Measurements from ENCODE around the gene ARHGAP10.
A peak's percentile ranks its signal among the peaks of the same experiment; 100 is the strongest.

ARHGAP10 gene

DNA sequence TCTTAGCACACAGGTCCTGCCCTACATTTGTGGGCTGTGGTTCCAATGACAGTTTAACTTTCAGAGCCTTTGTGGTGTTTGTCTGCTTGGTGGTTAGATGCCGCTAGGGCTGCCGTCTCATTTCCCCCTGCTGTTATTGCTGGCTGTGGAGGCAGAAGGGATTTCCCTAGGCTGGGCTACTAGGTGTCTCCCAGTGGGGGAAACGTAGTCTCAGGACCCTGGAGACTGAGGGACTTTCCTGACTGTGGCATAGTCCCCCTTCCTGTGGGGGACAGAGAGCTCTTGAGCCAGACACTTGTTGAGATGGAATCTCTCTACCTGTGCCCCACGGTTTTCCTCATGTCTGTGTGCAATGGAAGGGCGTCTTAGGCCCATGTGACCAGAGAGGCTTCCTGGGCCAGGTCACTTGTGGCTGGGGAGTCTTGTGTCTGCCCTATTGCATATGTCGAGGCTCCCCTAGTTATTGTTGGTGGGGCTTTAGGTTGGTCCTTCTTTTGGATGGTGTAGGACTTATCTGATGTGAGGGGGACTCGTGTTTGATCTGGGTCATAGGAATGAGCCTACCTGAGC, 68.2 kb downstream of the ARHGAP10 start:
- DNase-seq = peak; percentile 59

DNA sequence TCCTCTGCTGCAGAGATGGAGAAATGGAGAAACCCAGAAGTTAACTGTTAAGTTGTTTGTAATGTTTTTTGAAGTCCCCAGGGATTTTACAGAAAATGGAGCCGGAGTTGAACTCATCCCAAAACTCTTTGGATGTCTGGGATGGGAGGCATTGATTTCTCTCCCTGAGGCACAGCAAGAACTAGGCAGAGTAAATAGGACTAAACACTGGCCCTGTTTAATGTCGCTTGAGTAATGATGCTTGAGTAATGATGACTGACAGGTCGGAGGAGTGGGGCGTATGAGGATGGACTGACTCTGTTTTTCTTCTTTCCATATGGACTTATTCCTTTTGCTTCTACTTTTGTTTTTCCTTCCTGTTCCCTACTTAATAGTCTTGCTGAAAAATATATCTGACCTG, 69.9 kb downstream of the ARHGAP10 start:
- no peak for DNase-seq

DNA sequence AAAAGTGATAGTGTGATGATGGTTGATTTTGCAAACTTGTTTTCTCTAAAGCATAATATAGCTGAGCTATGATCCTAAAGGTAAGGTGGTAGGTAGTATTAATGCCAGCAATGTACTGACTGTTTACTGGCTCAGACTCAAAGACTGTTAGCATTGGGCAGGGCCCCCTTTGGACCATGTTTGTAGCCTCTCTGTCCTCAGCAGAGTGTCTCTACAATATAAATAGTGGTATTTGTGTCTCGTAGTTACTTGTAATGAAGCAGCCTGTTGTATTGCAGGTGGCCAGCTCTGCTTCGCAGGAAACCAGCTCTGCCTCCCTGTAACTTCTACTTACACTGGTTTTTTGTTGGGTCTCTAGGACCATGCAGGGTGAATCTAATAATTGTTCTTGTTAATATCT, 70.5 kb downstream of the ARHGAP10 start:
- no peak for DNase-seq

DNA sequence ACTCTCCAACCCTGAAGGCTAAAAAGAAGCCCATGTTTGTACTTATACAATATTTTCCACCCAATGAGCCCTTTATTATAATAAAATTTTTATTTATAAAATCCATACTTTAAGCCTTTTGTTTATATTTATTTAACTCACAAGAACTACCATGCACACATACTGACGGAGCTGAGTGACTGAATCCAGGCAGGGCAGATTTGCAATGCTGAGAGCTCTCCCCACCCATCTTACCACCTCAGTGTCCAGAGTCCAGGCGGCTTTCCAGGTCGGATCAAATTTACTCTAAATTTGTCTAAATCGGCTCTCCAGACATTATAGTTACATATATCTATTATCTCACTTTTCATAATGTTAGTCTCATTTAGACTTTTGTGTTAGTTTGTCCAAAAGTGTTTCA, 74.1 kb downstream of the ARHGAP10 start:
- no peak for DNase-seq

DNA sequence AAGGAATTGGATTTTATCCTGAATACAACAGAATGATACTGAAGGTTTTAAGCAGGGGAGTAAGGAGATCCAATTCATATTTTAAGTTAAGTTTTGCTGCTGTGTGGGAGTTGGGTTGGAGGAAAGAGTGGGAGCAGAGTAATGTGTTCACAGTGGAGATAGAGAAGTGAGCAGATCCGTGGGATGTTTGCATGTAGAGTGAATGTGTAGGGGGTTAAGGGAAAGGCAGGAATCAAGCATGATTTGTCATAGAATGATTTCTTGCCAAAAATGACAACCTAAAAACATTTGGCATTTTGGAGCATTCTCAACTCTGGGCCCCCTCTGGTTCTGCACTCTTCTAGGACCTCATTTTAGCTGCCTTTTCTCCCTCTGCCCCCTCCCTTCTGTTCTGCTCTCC, 76.6 kb downstream of the ARHGAP10 start:
- DNase-seq = no peak

DNA sequence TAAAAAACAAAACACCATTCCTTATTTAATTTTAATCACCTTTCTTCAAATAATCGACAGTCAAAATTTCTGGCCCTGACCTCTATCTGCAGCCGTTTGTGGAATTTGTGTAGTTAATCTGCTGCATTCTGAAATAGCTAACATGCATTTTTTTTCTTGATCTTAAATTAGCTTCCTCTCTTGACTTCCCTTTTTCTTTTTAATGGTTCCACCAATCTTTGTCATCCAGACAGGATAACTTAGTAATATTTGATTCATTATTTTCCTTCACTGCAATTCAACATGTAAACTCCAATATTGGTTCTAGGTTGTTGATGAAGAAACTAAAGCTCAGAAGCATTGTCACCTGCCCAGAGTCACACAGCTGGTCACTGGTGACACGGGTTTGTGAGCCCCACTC, 77.3 kb downstream of the ARHGAP10 start:
- DNase-seq = no peak

DNA sequence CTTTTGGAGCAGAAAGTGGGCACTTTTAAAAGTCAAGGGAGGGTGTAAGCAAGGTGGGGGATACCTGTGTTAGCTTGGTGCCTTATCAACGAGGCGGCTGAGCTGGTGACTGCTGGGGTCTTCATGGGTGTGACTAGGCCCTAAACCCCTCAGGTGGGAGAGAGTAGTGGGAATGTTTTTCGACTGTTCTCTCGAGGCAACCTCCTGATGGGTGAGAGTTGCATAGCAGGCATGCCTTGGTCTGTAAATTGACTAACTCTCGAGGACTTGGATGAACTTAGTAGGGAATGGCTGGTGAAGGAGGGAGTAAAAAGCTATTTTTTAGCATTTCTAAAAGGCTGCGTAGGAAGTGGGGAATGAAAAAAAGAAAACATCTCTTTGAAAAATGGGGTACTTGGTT, 80.0 kb downstream of the ARHGAP10 start:
- DNase-seq = no peak

DNA sequence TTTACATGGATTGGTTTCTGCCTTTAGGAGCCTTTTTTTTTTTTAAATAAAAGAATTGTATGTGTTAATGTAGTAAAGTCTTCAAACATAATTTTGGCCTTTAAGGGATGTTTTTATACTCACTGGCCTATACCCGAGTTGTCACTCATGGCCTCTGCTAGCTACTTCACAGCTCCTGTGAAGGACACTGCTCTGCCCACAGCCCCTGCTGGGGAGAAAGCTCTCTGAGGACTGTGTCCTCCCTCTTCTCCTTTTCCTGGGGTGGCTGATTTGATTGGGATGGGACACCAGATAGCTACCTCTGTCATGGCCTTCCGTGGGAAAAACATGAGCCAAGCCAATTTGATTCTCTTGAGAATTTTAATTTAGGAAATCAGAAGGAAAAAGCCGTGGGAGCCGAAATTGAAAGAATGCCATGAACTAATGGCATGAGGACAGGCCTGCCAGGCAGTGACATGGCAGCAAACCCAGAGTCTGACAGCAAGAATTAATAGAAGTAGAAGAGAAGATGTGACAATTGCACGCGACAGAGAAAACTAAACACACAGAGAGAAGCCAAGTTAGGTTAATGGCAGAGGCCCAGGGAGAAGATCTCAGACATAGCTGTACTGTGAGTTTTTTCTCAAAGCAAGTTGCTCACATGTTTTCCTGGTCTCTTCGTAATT, 81.4 kb downstream of the ARHGAP10 start:
- no peak for DNase-seq

DNA sequence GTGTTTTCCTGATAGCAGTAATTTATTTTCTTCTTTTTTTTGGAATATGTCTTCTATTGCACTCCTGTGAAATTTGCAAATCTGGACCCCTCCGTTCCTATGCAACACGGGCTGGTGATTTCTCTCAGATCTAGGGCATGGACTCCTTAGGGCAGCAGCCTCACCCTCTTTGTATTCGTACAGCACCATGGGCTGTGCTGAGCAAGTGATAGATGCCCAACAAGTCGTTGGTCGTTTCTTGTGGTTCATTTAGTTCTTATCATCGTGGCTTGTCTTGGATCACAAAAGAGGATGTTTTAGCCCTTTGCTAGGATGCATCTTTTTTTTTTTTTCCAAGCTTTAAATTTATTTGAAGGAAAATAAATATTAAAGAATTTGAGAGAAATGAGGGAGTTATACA, 82.1 kb downstream of the ARHGAP10 start:
- no peak for DNase-seq

DNA sequence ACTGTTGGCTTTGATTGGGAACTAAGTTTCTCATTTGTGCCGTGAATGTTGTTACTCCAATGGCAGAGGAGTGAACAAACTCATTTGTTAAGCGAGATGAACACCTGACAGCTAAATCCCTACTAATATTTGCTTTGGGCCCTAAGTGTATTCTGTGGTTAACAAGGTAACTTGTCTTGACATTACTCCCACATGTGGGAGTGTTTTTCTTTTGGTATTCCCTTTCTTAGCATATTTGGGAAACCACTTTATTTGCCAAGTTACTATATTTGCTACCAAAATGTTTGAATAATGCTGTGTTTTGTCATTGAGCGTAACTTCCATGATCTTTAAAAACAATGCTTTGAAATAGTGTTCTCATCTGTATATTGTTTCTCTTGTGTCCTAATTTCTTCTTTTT, 82.5 kb downstream of the ARHGAP10 start:
- no peak for DNase-seq

DNA sequence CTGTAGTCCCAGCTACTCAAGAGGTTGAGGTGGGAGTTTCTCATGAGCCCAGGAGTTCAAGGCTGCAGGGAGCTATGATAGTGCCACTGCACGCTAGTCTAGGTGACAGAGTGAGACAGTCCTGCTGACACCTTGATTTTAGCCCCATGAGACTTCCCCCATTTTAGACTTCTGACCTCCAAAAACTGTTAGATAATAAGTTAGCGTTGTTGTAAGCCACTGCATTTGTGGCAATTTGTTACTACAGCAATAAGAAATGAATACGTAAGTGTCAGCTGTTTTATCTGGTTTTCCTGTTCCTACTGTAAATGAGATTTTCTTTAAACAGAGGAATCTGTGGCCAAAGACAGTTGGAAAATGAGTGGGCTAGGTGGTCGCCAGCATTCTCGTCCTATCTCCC, 83.9 kb downstream of the ARHGAP10 start:
- no peak for DNase-seq

DNA sequence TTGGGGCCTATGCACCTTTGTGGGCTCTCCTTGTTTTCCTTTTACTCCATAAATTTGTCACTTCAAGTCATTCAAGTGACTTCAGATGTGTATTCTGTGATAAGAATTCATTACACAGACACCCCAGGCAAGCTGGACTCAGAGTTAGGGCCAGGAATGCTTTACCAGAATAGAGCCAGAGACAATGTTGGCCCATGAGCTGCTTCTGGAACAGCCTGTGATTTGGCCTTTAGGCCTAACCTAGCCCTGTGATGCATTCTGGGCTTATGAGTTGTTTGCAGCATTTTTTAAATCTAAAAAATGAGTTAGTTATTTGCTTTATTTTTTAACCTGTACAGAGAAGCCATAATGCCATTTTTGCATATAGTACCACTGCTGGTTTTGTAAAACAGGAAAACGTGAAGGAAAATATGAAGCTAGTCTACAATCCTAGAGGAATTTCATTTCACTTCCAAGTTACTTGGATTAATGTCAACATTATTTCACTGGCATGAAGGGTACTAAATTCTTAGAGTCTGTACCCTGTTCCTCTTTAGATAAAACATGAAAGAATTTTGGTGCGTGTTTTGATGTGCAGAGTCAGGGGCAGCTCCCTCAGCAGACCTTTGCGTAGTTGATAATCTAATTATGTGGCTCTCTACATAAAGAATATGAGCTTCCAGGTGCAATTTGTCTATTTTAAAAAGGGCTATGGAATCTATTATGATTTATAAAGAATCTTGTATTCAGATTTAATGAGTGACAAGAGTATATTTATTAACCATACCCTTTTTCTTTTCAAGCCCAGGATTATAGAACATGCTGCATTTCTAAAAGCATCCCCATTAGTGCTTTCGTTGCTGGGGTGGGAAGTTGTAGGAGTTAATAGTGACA, 84.7 kb downstream of the ARHGAP10 start:
- DNase-seq = no peak

DNA sequence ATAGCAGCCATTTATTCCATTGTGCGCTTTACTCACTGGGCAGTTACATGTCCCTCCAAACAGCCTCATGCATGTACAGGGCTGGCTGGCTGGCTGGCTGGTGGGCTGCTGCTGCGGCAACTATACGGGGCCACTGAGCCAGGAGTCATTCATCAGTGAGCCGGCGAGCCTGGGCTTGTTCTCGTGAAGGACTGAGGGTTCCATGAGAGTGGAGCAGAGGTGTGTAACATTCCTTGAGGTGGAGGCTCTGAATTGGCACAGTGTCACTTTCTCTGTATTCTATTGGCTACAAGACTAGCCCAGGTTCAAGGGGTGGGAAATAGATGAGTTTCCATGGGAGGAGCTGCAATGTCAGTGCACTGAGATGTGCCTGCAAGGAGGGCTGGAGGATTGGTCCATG, 89.1 kb downstream of the ARHGAP10 start:
- DNase-seq = no peak

DNA sequence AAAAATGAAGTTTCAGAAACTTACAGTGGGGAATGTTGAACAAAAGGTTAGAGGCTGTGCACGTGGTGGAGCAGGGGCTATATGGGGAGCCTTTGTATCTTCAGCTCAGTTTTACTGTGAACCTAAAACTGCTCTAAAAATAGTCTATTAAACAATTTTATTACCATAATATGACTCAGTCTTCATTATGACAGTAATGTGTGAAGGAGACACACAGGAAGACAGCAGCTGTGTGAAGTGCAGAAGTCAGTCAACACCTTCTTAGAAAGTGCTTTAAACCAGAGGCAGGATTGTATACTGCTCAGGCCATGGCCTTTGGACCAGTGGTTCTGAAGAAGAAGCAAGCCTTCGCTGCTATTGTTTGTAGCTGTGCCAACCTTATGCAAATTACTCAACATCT, 89.7 kb downstream of the ARHGAP10 start:
- no peak for DNase-seq

DNA sequence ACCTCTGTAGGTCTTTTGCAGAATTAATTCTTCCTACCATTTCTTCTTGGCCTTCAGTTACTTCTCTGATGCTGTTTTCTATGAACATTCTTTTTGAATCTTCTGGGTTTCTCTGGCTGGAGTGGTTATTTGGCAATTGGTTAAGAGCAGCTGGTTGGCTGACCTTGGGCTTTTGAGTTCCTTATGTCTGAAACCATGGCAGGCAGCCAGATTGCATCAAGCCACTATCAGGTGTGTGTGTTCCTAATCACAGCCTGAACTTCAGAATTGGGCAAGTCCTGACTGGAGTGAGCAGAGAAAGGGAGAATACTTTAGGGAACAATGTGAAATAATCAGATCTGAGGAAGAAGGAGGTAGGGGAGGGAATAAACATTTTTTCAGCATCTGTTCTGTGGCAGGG, 90.2 kb downstream of the ARHGAP10 start:
- no peak for DNase-seq

DNA sequence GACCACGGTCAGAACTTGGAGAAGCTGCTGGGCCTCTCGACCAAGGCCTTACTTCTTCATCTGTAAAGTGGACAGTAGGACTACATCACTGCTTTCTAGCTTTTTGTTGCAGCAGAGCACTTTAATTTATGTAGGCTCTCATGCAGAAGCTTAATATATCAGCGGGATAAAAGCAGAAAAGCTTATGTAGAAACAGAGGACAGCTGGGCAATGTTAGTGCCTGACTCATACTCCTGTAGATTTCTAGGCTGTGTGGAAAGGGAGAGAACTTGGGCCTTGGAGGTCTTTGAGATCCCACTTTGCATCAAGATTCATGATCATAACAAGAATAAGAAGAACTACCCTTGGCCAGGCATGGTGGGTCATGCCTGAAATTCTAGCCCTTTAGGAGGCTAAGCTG, 91.2 kb downstream of the ARHGAP10 start:
- no peak for DNase-seq

DNA sequence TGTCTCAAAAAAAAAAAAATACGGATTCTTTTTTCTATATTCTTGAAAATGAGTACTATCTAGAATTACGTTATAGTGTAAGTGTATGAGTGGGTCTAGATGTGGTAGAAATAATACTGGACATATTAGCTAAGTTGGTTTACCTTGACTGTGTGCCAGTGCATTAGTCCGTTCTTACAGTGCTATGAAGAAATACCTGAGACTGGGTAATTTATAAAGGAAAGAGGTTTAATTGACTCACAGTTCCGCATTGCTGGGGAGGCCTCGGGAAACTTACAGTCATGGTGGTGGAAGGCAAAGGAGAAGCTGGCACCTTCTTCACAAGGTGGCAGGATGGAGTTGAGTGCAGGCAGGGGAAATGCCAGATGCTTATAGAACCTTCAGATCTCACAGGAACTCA, 92.4 kb downstream of the ARHGAP10 start:
- no peak for DNase-seq

DNA sequence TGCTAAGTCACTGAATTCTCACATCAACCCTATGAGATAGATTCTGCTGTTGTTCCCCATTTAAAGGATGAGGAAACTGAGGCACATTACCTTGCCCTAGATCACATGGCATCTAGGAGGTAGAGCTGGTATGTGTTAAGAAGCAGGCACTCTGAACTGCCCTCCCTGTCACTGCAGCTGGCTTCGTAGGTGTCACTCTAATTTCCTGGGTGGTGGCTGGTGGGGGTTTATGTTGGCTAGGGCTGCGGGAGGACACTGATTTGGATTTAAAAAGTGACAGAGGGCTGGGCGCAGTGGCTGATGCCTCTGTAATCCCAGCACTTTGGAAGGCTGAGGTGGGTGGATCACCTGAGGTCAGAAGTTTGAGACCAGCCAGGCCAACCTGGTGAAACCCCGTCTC, 93.0 kb downstream of the ARHGAP10 start:
- no peak for DNase-seq

DNA sequence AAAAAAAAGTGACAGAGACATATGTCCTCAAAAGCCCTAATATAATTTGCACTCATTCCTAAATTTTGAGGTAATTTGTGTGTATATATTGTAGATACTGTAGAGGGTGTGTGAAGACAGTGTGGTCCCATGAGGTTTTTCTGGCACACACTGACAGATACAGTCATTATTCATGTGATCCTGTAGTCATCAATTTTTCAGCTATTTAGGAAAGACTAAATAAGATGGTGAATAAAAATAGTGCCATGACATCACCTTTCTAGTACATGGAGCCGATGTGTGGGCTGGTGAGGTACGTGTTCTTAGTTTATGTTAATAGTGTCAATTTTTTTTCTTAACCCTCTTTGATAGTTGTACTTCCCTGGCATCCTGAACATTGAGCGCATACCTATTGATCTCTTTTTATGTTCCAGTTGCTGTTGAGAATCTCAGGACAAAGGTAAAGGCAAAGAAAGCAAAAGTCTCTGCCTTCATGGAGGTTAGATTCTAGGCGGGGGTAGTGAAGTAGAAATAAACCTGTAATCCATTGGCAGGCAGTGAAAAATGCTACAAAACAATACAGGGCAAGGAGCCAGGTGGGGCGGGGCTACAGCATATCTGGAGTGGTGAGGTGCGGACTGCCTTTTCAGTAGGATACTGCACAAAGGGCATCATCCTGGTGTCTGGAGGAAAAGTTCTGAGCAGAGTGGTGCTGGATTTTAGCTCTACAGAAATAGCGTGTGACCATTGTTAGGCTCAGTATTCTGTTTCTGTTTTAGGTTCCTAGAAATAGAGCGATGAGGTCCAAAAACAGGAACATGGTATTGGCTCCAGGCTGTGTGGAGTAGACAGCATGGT, 93.8 kb downstream of the ARHGAP10 start:
- no peak for DNase-seq

DNA sequence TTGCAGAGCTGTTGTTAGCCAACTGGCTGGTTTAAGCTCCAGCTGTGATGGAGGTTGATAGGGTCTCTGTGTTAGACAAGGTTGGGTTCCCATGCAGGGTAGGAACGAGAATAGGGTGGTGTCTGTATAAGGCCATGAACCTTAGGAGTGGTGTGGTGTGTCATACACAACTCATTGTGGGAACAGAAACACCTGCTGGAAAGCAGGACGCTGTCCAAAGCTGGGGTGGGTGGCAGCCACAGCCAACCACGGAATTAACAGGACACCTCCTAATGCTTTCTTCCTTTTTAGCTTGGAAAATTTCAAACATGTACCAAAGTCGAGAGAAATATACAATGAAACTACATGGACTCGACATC, 94.4 kb downstream of the ARHGAP10 start:
- DNase-seq = no peak

DNA sequence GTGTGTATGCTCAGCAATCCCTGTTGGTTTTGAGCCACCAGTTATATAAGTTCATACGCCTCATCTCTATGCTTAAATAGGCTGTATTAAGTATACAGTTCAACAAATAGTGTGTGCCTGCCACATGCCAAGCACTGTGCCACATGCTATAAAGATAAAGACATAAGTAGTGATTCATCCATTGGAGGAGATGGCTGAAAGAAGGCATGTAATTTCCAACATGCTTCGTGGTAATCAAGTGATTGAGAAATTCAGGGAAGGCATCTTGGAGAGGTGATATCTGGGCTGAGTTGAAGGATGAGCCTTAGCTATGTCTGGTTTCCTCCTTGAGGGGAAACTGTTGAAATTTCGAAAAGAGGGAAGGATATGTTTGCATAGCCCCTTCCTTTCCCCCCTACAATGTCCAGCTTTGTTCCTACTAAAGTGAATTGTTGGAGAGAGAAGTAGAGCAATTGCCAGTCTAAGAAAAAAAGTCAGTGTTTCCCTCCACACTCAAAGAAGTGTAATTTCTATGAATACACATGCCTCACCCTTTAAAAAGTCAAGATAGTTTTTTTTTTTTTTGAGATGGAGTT, 96.5 kb downstream of the ARHGAP10 start:
- no peak for DNase-seq

DNA sequence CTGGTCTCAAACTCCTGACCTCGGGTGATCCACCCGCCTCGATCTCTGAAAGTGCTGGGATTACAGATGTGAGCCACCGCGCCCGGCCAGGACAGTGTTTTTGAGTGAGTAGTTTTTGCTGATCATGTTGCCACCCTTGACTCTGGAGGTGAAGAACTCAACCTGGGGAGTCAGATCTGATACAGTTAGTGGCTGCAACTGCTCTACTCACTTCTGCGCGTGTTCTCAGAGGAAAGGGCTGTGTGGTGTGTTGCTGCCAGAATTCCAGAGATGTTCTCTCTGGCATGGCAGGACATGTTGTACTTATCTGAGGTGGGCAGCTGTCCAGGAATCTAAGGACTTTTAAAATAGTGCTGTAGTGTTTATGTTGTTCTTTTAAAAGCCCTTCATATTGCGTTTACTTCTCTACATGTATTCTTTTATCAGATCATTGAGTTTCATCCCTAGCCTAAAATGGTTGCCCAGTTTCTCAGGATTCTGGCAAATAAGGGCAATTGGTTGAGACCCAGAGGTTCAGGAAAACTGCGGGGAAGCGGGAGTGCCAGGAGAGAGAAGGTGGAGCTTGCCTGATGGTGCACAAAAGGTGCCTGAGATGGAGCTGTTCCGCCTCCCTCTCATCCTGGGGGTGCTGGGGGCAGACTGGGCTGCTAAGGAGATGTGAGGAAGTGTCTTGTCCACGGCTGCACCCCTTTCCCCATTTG, 97.7 kb downstream of the ARHGAP10 start:
- no peak for DNase-seq

DNA sequence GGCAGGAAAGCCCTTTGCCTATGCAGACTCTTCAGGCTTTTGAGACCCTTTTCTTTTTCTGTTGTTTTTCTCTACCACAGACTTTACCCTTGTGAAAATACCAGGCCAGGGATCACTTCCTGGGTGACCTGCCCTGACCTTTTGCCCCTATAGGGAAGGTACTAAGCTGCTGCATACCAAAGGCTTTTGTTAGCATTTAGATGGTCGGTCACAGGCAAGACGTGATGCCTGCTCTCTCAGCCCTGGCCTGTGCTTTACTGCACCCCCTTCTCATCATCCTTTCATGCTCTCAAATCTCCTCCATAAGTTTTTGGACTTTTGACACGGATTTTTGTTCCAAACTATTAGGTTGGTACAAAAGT, 98.2 kb downstream of the ARHGAP10 start:
- DNase-seq = no peak
